GM21717 (cell line): ENCODE measurements around the gene UQCC3.
"Not testable (repeated sequence)": the region's sequence is repeated elsewhere in the genome, so short reads cannot be mapped to it uniquely, and the experiment has no call there.

Source experiments
- ATAC-seq: cut with Tn5 transposase; IDR thresholded peaks from one replicate; pipeline ENCODE4 v1.9.1; 2021; ENCODE audit warnings: mild to moderate bottlenecking, moderate library complexity; ENCODE audit not compliant: unreplicated experiment

The UQCC3 gene

GRCh38 chr11:62702246-62702645, 30.8 kb downstream of the UQCC3 start:
- no peak for ATAC-seq

GRCh38 chr11:62703921-62704320, 32.4 kb downstream of the UQCC3 start:
- ATAC-seq = not testable (repeated sequence)

GRCh38 chr11:62705413-62705812, 33.9 kb downstream of the UQCC3 start:
- ATAC-seq = no peak

- ATAC-seq = peak; percentile 28
Measured at GRCh38 chr11:62705880-62706849, 34.7 kb downstream of the UQCC3 start.

DNA sequence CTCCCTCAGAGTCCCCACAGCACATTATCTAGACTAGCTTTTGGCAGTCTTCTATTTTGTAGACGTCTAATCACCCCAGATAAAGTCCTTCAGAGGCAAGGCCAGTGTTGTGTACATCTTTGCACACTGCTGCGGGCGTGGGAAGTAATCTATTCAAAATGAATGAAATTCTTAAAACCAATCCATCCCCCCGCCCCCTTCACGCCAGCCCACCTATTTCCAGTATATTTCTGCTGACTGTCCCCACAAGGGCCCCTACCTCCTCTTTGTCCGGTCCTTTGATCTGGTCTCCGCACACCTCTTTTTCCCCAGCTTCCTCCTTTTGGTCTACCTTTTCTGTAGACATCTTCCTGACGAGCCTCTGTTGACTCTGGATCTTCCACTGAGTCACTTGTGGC, 35.4 kb downstream of the UQCC3 start:
- no peak for ATAC-seq

DNA sequence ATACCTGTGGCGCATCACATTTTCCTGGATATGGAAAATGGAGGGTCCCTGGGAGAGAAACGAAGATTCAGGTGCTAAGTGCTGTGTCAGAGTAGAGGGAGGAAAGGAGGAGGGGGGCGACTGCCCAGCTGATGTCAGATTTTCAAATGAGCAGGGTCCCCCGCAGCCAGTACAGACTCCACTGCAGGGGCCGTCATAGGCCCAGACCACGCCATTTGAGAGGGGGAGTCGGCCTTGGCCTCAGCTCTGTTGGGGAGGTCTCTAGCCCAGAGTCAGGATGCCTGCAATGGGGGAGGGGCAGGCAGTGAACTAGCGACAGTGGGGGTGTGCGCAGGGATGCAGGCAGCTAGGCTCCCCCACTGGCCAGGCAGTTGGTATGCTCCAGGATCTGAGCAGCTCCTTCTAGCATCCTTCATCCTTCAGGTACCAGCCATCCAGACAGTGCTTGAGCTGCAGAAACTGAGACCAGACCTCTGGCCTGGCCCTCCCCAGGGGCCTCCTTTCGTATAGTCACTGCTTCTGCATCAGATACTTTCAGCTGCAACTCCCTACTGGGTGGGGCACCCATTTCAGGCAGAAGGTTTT, 35.9 kb downstream of the UQCC3 start, which contains the start of the genes BSCL2 and GNG3:
TSS of gene BSCL2 (minus strand) at position 148 of the 585 bp plus-strand sequence. CDS start 229 bp downstream, outside the sequence.
TSS of gene GNG3 (plus strand) at position 400 of the 585 bp plus-strand sequence. CDS start 620 bp downstream, outside the sequence.
- no peak for ATAC-seq

DNA sequence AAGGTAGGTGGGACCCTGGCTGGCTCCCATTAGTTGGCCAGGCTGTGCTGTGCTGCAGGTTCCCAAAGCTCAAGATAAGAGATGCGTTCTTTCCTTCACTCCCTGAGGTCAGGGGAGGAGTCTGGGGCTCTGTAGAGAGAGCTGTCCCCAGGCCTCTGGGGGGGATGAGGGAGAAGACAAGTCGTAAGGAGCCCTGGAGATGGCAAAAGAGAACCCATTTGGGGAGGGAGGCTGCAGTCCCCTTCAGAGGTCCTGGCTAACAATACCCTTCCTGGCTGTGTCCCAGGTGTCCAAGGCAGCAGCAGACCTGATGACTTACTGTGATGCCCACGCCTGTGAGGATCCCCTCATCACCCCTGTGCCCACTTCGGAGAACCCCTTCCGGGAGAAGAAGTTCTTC, 36.9 kb downstream of the UQCC3 start:
- no peak for ATAC-seq

GRCh38 chr11:62708793-62709192, 37.3 kb downstream of the UQCC3 start:
- ATAC-seq = no peak

DNA sequence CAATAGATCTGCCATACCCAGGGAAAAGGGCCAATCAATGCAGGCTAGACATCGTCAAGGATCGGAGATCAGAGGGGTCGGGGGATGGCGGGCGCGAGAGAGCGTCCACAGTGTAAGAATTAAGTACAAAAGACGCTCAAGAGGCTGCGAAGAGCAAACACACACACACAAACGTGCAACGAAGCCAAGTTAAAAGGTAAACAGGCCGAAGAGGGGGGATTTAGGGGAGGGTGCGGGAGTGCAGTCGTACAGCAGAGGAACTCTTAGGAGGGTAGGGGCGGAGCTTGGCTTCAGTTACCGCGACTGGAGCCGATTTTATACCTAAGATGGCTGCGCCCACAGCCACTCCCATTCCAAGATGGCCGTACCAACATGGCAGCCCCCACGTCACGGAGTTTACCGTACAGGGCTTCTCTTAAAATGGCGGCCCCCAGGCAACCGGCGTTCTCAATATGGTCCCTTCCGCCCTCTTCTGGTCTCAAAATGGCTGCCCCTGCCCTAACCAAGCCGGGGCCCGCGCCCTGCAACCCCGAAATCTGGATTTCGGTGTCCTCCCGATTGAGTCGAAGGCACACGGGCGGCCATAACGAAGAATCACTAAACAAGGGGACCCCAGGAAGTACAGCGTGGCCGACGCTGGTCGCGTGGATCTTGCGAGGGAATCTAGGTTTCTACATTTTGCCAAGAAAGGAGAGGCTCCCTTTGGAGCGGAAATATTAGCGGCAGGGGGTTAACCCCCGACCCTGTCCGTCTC, 38.0 kb downstream of the UQCC3 start:
- peak; percentile 66 for ATAC-seq

DNA sequence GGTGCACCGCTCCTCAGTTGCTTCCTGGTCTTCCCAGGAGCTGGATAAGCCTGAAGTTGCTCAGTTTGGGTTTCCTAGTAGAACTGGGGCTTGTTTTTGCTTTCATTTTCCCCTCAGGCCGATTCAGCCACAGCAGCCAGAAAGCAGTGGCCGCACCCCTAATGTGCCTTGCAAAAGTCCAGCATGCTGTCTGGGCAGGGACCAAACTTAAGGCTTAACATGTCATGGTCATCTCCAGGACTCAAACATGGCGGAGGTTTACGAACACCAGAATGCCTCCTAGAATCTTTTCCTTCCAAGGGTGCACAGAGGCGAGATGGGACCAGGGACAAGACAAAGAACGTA, 38.5 kb downstream of the UQCC3 start:
- ATAC-seq = no peak

DNA sequence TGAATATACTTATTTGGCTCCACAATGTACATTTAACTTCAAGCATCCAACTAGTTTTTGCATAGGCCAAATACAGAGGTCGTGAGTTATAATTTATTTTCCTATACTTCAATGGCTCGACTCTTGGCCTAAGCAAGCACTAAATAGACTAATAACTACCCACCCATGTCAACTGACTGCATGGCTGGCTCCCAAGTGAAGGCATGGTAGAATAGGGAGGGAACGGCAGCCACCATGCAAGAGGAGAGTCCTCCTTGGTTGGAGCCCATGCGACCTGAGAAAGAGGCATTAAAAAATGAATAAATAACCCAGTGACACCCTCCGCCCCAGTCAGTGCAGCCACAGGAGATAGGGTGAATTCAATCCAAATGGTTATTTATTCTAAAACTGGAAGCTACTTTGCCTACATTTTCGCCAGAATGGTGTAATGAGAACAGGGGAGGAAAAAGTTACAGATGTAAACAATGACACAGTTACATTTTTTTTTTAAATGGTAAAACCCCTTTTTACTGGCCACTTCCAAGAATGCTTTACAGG, 40.9 kb downstream of the UQCC3 start:
- no peak for ATAC-seq

- ATAC-seq = no peak
Measured at GRCh38 chr11:62712861-62713260, 41.4 kb downstream of the UQCC3 start.

GRCh38 chr11:62713343-62713742, 41.9 kb downstream of the UQCC3 start:
- ATAC-seq = no peak

- ATAC-seq = no peak
Measured at GRCh38 chr11:62715150-62716130, 44.0 kb downstream of the UQCC3 start.

- ATAC-seq = no peak
Measured at GRCh38 chr11:62716206-62716605, 44.7 kb downstream of the UQCC3 start.

- ATAC-seq = no peak
Measured at GRCh38 chr11:62716816-62717215, 45.3 kb downstream of the UQCC3 start.

DNA sequence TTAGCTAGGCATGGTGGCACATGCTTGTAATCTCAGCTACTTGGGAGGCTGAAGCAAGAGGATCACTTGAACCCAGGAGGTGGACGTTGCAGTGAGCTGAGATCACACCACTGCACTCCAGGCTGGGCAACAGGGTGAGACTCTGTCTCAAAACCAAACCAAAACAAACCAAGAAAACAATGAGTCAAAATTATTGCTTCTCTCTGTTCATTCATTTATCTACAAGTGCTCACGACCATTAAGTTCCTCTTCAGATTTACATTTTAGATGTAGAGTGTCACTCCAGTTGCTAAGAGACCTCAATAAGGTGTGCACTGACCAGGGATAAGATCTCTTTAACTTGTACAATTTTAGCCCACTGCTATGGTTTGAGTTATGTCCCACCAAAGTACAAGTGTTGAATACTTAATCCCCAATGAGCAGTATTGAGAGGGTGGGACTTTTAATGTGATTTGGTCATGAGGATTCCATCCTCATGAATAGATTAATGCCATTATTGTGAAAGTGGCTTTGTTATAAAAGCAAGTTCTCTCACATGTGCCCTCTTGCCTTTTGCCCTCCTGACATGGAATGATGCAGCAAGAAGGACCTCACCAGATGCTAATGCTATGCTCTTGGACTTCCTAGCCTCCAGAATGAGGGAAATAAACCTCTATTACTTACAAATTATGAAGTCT, 48.0 kb downstream of the UQCC3 start:
- no peak for ATAC-seq

DNA sequence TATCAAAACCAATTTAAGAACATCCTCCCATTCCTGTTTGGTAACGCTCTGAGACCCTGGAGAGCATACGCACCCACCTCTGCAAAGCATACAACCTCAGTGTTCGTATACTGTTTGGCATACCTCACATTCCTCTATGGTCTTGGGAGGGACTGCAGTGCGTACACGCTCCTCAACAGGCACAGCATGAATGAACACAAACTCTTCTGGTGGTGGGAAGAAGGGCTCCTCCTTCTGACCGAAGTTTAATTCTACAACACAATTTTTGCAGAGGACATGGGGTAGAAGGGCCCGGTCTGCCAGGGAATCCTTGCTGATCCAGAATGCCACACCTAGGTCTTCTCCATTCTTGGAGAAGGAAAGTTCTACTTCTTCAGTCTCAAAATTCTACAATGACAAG, 50.5 kb downstream of the UQCC3 start:
- ATAC-seq = no peak
